CD4-positive, alpha-beta memory T cell (primary cell): ENCODE measurements around the gene RNF133. TPM values are rescaled to one million over a fixed set of nuclear protein-coding genes. Genes with fewer than 3 reads are reported as not detected.

Experiments
- CTCF ChIA-PET: fragments of 350-600 bp; sonication (Branson Sonifier 250); formaldehyde crosslinking; loops from one replicate; lab custom pipeline; 2021; ENCODE audit warnings: inconsistent platforms; ENCODE audit not compliant: partially characterized antibody; lab: Charles Lee
- POLR2A ChIA-PET: fragments of 350-600 bp; sonication (Branson Sonifier 250); formaldehyde crosslinking; loops from one replicate; lab custom pipeline; 2021; ENCODE audit not compliant: partially characterized antibody; lab: Charles Lee
- DNase-seq, 5 donors: peaks; one replicate each; pipeline versions ENCODE4 v3.0.0 to v3.0.0-alpha.2; 2020 to 2022; ENCODE audit warnings: mixed read lengths in 1 of 5
- H3K27ac ChIP-seq: one replicate; pipeline ENCODE4 v1.7.0; 2013; ENCODE audit warnings: low read depth, low read length
- H3K27me3 ChIP-seq: 2 replicates; pipeline ENCODE4 v1.7.0; 2013; ENCODE audit warnings: mild to moderate bottlenecking, low read length, moderate library complexity; ENCODE audit not compliant: insufficient read depth
- H3K36me3 ChIP-seq: 2 replicates; pipeline ENCODE4 v1.7.0; 2013; ENCODE audit warnings: mild to moderate bottlenecking, low read length, moderate library complexity; ENCODE audit not compliant: insufficient read depth
- H3K4me1 ChIP-seq: 2 replicates; pipeline ENCODE4 v1.7.0; 2013; ENCODE audit warnings: mild to moderate bottlenecking, low read length, moderate library complexity; ENCODE audit not compliant: insufficient read depth
- H3K4me3 ChIP-seq, 2 donors: one replicate each; pipeline ENCODE4 v1.7.0; 2013; ENCODE audit warnings: low read length in 2 of 2, mild to moderate bottlenecking in 1 of 2
- H3K9me3 ChIP-seq, 2 donors: one replicate each; pipeline ENCODE4 v1.7.0; 2013; ENCODE audit warnings: low read length in 2 of 2, control low read depth in 1 of 2; ENCODE audit not compliant: control insufficient read depth in 1 of 2
- H3K27ac Mint-ChIP-seq, 7 donors: one replicate each; pipeline ENCODE4 v1.8.0; 2020 to 2021; ENCODE audit warnings: mixed read lengths in 7 of 7, mild to moderate bottlenecking in 6 of 7, inconsistent platforms in 3 of 7, moderate library complexity in 3 of 7
- H3K27me3 Mint-ChIP-seq, 2 donors: one replicate each; pipeline ENCODE4 v1.8.0; 2020 to 2021; ENCODE audit warnings: mixed read lengths in 2 of 2
- H3K36me3 Mint-ChIP-seq, 2 donors: one replicate each; pipeline ENCODE4 v1.8.0; 2020 to 2021; ENCODE audit warnings: mixed read lengths in 2 of 2, inconsistent platforms in 1 of 2, mild to moderate bottlenecking in 1 of 2
- H3K4me1 Mint-ChIP-seq, 4 donors: one replicate each; pipeline ENCODE4 v1.8.0; 2020 to 2021; ENCODE audit warnings: mixed read lengths in 4 of 4, mild to moderate bottlenecking in 1 of 4
- H3K4me3 Mint-ChIP-seq, 8 donors: one replicate each; pipeline ENCODE4 v1.8.0; 2020 to 2021; ENCODE audit warnings: mixed read lengths in 8 of 8, mild to moderate bottlenecking in 7 of 8, moderate library complexity in 6 of 8, inconsistent platforms in 3 of 8
- H3K9me3 Mint-ChIP-seq, 8 donors: one replicate each; pipeline ENCODE4 v1.8.0; 2020 to 2021; ENCODE audit warnings: mixed read lengths in 8 of 8, mild to moderate bottlenecking in 5 of 8, inconsistent platforms in 3 of 8, moderate library complexity in 1 of 8
- intact Hi-C: fragments of 100-400 bp; cut with micrococcal nuclease; formaldehyde crosslinking; loops from one replicate; pipeline ENCODE4 v1.15.1; 2023
- polyA plus RNA-seq, 2 donors: library from polyadenylated mRNA; unstranded; fragments of 300-500 nt; fragmentation: Illumina TruSeq; gene quantifications; one replicate each; pipeline ENCODE4 v1.2.3, GENCODE V29; 2021
- total RNA-seq, 2 experiments: library from RNA; stranded (reverse); gene quantifications; one replicate each; pipeline ENCODE4 v1.2.3, GENCODE V29; 2021

The RNF133 gene
- total and polyA plus RNA-seq, 4 experiments from 2014 or later = not detected

DNA sequence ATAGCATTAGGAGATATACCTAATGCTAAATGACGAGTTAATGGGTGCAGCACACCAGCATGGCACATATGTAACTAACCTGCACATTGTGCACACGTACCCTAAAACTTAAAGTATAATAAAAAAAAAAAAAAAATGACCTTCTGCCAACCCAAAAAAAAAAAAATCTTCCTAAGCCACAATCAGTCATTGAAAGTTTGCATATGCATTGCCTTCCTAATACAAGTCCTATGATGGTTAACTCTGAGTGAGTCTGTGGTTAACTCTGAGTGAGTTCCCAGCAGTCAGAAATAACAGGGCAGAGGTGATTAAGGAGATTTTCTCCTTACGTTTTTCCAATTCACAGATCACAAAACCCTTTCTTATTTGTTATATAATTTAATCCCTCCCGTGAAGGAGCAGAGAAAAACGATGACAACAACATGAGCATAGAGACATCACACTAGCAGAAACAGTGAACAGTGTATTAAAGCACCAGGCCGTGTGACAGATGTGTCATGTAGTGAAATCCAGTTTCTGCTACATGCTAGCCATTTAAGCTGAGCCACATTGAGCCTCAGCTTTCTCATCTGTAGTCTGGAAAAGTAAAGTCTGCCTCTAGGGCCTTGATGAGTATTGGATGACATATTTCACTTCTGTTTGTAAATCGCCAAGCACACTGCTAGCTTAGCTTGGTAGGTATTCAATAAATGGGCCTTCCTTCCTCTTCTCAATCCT is 11.2 kb upstream of the RNF133 start:
- H3K4me3 ChIP-seq = no peak overlapping the region
- CTCF ChIA-PET = no interaction called here
- no peak overlapping the region for H3K4me3 Mint-ChIP-seq
- H3K27ac Mint-ChIP-seq = no peak overlapping the region
- H3K27ac ChIP-seq = no peak overlapping the region
- no peaks in the 10 kb centered on the region for H3K27me3 Mint-ChIP-seq
- no peaks in the 10 kb centered on the region for H3K36me3 ChIP-seq
- no peak for DNase-seq
- H3K4me1 ChIP-seq = no peaks in the 10 kb centered on the region
- no peaks in the 10 kb centered on the region for H3K36me3 Mint-ChIP-seq
- POLR2A ChIA-PET = no interaction called here
- no peaks in the 10 kb centered on the region for H3K9me3 ChIP-seq
- no peaks in the 10 kb centered on the region for H3K4me1 Mint-ChIP-seq
- intact Hi-C loops = no loop called here
- peaks cover 0 to 7% (median 2%) of the 10 kb centered on the region in 8 donors for H3K9me3 Mint-ChIP-seq
- no peaks in the 10 kb centered on the region for H3K27me3 ChIP-seq

DNA sequence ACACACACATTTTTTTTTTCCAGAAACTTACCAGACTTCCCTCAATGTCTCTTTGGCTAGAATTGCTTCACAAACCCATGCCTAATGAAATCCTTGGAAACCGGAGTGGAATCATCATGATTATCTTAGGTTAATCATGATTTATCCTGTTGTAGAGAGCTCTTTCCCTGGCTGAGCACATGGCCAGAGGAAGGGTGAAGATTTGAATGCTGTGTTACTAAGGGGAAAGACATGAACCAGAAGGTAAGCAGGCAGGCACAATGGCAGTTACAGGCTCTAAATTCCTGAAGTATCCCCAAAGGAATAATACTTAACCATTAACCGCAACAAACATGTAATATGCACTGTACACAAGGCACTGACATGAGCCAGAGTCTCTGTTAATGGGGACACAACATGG is 7.9 kb upstream of the RNF133 start:
- intact Hi-C loops = no loop called here
- Histone ChIP-seq H3K4me1 (no peaks in the 10 kb centered on the region), H3K36me3 (no peaks in the 10 kb centered on the region), H3K27ac (no peak overlapping the region), H3K9me3 (no peaks in the 10 kb centered on the region), H3K27me3 (no peaks in the 10 kb centered on the region), H3K4me3 (no peak overlapping the region)
- Mint-ChIP-seq H3K4me3 (no peak overlapping the region), H3K9me3 (peaks cover 0 to 7% (median 4%) of the 10 kb centered on the region in 8 donors), H3K27me3 (no peaks in the 10 kb centered on the region), H3K4me1 (no peaks in the 10 kb centered on the region), H3K36me3 (no peaks in the 10 kb centered on the region), H3K27ac (no peak overlapping the region)
- ChIA-PET POLR2A (no interaction called here), CTCF (no interaction called here)
- no peak for DNase-seq

- no peaks in the 10 kb centered on the region for H3K36me3 Mint-ChIP-seq
- no peaks in the 10 kb centered on the region for H3K27me3 ChIP-seq
- H3K27ac Mint-ChIP-seq = no peak within 1 kb of the TSS
- no peaks in the 10 kb centered on the region for H3K4me1 ChIP-seq
- H3K27me3 Mint-ChIP-seq = no peaks in the 10 kb centered on the region
- ChIA-PET CTCF (no interaction called here), POLR2A (no interaction called here)
- no peak within 1 kb of the TSS for H3K4me3 Mint-ChIP-seq
- H3K9me3 ChIP-seq = no peaks in the 10 kb centered on the region
- DNase-seq = no peak
- intact Hi-C loops = no loop called here
- no peak within 1 kb of the TSS for H3K27ac ChIP-seq
- peaks cover 0 to 16% (median 4%) of the 10 kb centered on the region in 8 donors for H3K9me3 Mint-ChIP-seq
- no peaks in the 10 kb centered on the region for H3K36me3 ChIP-seq
- no peaks in the 10 kb centered on the region for H3K4me1 Mint-ChIP-seq
- no peak within 1 kb of the TSS for H3K4me3 ChIP-seq
These were observed 4.1 kb upstream of the RNF133 start, which contains the start of gene RNF148 for GRCh38 chr7:122702872-122703510. Gene RNF148, minus strand, starts transcription at chr7:122702922. Its CDS starts 172 bp downstream, at chr7:122702750.

GRCh38 chr7:122695816-122696215 is 3.1 kb downstream of the RNF133 start:
- H3K36me3 ChIP-seq = no peaks in the 10 kb centered on the region
- ChIA-PET CTCF (no interaction called here), POLR2A (no interaction called here)
- H3K9me3 ChIP-seq = no peaks in the 10 kb centered on the region
- H3K27me3 ChIP-seq = no peaks in the 10 kb centered on the region
- no peaks in the 10 kb centered on the region for H3K4me1 ChIP-seq
- H3K4me3 Mint-ChIP-seq = no peak overlapping the region
- intact Hi-C loops = no loop called here
- DNase-seq = no peak
- H3K9me3 Mint-ChIP-seq = peaks cover 0 to 20% (median 9%) of the 10 kb centered on the region in 8 donors
- no peak overlapping the region for H3K27ac ChIP-seq
- no peaks in the 10 kb centered on the region for H3K36me3 Mint-ChIP-seq
- no peaks in the 10 kb centered on the region for H3K4me1 Mint-ChIP-seq
- no peak overlapping the region for H3K4me3 ChIP-seq
- no peak overlapping the region for H3K27ac Mint-ChIP-seq
- no peaks in the 10 kb centered on the region for H3K27me3 Mint-ChIP-seq

DNA sequence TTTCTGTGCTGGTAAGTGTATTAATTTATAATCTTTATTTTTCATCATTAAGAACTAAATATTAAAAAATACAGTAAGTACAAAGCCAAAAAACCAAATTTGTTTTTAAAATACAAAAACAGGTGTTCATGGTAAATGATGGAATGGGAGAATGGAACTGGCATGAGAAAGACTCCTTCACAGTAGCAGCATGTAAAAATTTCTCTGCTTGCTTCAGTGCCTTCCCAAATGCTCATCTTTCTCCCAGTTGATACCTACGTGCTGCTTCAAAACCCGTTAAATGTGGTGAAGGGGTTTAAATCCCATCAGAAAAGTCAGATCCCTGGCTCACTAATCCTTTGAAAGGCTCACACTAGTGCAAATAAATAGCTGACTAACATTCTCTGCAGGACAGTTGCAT is 4.2 kb downstream of the RNF133 start:
- H3K9me3 ChIP-seq = no peaks in the 10 kb centered on the region
- Mint-ChIP-seq H3K36me3 (no peaks in the 10 kb centered on the region), H3K27me3 (no peaks in the 10 kb centered on the region), H3K9me3 (peaks cover 0 to 14% (median 7%) of the 10 kb centered on the region in 8 donors), H3K4me3 (no peak overlapping the region), H3K27ac (no peak overlapping the region), H3K4me1 (no peaks in the 10 kb centered on the region)
- no peak overlapping the region for H3K4me3 ChIP-seq
- DNase-seq = no peak
- CTCF ChIA-PET = no interaction called here
- intact Hi-C loops = no loop called here
- H3K27ac ChIP-seq = no peak overlapping the region
- H3K4me1 ChIP-seq = no peaks in the 10 kb centered on the region
- H3K27me3 ChIP-seq = no peaks in the 10 kb centered on the region
- H3K36me3 ChIP-seq = no peaks in the 10 kb centered on the region
- POLR2A ChIA-PET = no interaction called here

DNA sequence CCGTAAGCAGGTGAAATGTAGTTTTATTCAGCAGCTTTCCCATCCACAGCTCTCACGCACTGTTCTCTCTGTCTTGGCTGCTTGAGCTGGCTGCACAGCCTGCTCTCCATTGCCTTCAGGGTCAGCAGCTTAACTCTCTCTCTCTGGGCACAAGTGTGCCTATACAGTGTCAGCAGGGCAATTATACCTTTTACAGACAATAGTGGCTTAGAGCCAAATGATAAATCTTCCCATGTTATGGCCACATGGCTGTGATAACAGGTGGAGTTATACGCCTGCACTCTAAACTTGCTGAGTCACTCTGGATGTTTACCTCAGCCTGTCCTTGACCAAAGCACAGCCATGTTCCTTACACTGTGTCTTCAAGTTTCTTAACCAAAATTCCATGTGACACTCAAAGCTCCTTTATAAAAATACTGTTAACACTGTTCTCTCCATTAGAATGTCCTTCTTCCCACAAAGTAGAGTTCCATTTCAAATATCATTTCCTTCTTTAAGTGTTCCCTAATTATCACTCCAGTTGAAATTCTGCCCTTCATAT is 6.1 kb downstream of the RNF133 start:
- H3K4me1 ChIP-seq = no peaks in the 10 kb centered on the region
- H3K4me3 ChIP-seq = no peak overlapping the region
- no peak overlapping the region for H3K27ac ChIP-seq
- no peaks in the 10 kb centered on the region for H3K36me3 Mint-ChIP-seq
- H3K27ac Mint-ChIP-seq = peak overlapping the region in 1 of 7 donors; percentile 90
- ChIA-PET POLR2A (no interaction called here), CTCF (no interaction called here)
- no peak for DNase-seq
- intact Hi-C loops = no loop called here
- H3K4me1 Mint-ChIP-seq = no peaks in the 10 kb centered on the region
- no peaks in the 10 kb centered on the region for H3K27me3 Mint-ChIP-seq
- H3K9me3 Mint-ChIP-seq = peaks cover 0 to 12% (median 7%) of the 10 kb centered on the region in 8 donors
- H3K27me3 ChIP-seq = no peaks in the 10 kb centered on the region
- H3K9me3 ChIP-seq = no peaks in the 10 kb centered on the region
- no peaks in the 10 kb centered on the region for H3K36me3 ChIP-seq
- H3K4me3 Mint-ChIP-seq = no peak overlapping the region

DNA sequence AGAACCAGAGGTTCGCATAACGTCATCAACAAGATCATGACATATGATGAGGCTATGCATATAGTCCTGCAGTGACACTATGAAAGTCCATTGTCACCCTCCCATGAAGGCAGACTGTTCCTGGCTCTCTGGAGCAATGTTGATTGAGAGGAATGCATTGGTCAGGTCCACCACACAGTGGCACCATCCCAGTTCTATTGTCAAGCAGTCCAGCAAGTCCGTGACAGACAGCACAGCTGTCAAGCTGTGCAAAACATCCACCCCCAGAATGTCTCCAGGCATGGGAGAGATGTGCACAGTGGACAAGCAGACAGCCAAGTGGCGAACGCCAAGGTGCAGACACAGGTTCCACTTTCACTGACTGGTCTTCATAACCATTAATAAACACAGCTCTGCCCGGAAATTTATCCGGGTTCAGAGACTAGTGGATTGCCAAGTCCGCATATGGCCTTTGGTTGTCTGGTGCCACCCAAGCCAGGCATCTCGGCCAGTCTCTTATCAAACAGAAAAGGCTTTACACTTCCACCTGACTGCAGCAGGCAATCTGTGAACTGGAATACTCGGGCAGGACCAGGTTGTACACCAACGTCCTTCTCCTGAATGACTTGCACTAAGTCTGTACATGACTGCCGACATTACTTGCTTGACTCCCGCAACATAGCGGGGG is 7.2 kb downstream of the RNF133 start:
- CTCF ChIA-PET = no interaction called here
- H3K4me3 Mint-ChIP-seq = no peak overlapping the region
- Histone ChIP-seq H3K9me3 (no peaks in the 10 kb centered on the region), H3K36me3 (no peaks in the 10 kb centered on the region), H3K27ac (no peak overlapping the region), H3K4me1 (no peaks in the 10 kb centered on the region), H3K27me3 (no peaks in the 10 kb centered on the region), H3K4me3 (no peak overlapping the region)
- H3K27me3 Mint-ChIP-seq = no peaks in the 10 kb centered on the region
- no peak overlapping the region for H3K27ac Mint-ChIP-seq
- peaks cover 0 to 14% (median 7%) of the 10 kb centered on the region in 8 donors for H3K9me3 Mint-ChIP-seq
- H3K4me1 Mint-ChIP-seq = no peaks in the 10 kb centered on the region
- POLR2A ChIA-PET = no interaction called here
- no peak for DNase-seq
- intact Hi-C loops = loop anchor here (2.0 kb wide), 1 partner anchor 59 kb away; no protein-coding TSS in a partner anchor
- H3K36me3 Mint-ChIP-seq = no peaks in the 10 kb centered on the region
